Embryonic facial prominence (tissue), 1 donor: Measurements from ENCODE around the gene CIP2A.

Experiments used
- DNase-seq: peaks from one replicate; pipeline ENCODE4 v3.0.0-alpha.2; 2016; ENCODE audit errors: extremely low spot score

Gene CIP2A

GRCh38 chr3:108562565-108562964, 26.7 kb downstream of the CIP2A start:
- no peak for DNase-seq

- DNase-seq: no peak
Measured at GRCh38 chr3:108555966-108556581, 33.2 kb downstream of the CIP2A start.

- no peak for DNase-seq
Measured at GRCh38 chr3:108554913-108555571, 34.2 kb downstream of the CIP2A start.

GRCh38 chr3:108554229-108554628, 35.0 kb downstream of the CIP2A start:
- DNase-seq: no peak

GRCh38 chr3:108552267-108553159, 36.7 kb downstream of the CIP2A start:
- DNase-seq: peak; percentile 22

GRCh38 chr3:108548886-108549285, 40.4 kb downstream of the CIP2A start:
- no peak for DNase-seq

- no peak for DNase-seq
Measured at GRCh38 chr3:108548304-108548703, 40.9 kb downstream of the CIP2A start.

- DNase-seq: no peak
Measured at GRCh38 chr3:108546692-108547091, 42.5 kb downstream of the CIP2A start.

GRCh38 chr3:108546247-108546646, 43.0 kb downstream of the CIP2A start:
- no peak for DNase-seq

GRCh38 chr3:108538083-108538482, 51.2 kb downstream of the CIP2A start:
- DNase-seq: no peak

GRCh38 chr3:108528459-108529252, 60.6 kb downstream of the CIP2A start:
- no peak for DNase-seq

GRCh38 chr3:108527817-108528216, 61.4 kb downstream of the CIP2A start:
- no peak for DNase-seq

GRCh38 chr3:108527109-108527508, 62.1 kb downstream of the CIP2A start:
- DNase-seq: no peak

- DNase-seq: no peak
Measured at GRCh38 chr3:108525971-108526370, 63.3 kb downstream of the CIP2A start.

- no peak for DNase-seq
Measured at GRCh38 chr3:108525256-108525655, 64.0 kb downstream of the CIP2A start.

GRCh38 chr3:108524537-108524936, 64.7 kb downstream of the CIP2A start:
- DNase-seq: no peak

GRCh38 chr3:108518895-108519294, 70.3 kb downstream of the CIP2A start:
- DNase-seq: no peak

- DNase-seq: no peak
Measured at GRCh38 chr3:108516881-108517280, 72.4 kb downstream of the CIP2A start.

GRCh38 chr3:108513961-108514360, 75.3 kb downstream of the CIP2A start:
- DNase-seq: no peak

- DNase-seq: no peak
Measured at GRCh38 chr3:108512671-108513070, 76.6 kb downstream of the CIP2A start.

- no peak for DNase-seq
Measured at GRCh38 chr3:108511490-108511889, 77.7 kb downstream of the CIP2A start.

GRCh38 chr3:108511055-108511454, 78.2 kb downstream of the CIP2A start:
- no peak for DNase-seq
